ENCODE data around the gene IL37.

DNA sequence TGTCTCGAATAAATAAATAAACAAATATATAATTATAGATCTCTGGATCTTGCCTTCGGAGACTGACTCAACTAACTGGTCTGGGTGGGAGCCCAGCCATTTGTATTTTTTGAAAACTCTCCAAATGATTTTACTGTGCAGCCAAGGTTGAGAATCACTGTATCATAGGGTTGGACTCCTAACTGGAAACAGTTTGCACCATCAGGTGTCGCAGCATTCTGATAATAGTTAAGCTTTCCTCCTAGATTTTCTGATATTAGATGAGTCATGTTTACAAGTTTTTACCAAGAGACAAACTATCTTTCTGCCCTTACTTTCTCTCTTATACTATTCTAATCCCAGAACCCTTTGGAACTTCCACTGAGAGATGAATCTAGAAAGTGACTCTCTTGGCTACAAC is 16.8 kb downstream of the IL37 start:
- TF ChIP-seq, protein P1, sequence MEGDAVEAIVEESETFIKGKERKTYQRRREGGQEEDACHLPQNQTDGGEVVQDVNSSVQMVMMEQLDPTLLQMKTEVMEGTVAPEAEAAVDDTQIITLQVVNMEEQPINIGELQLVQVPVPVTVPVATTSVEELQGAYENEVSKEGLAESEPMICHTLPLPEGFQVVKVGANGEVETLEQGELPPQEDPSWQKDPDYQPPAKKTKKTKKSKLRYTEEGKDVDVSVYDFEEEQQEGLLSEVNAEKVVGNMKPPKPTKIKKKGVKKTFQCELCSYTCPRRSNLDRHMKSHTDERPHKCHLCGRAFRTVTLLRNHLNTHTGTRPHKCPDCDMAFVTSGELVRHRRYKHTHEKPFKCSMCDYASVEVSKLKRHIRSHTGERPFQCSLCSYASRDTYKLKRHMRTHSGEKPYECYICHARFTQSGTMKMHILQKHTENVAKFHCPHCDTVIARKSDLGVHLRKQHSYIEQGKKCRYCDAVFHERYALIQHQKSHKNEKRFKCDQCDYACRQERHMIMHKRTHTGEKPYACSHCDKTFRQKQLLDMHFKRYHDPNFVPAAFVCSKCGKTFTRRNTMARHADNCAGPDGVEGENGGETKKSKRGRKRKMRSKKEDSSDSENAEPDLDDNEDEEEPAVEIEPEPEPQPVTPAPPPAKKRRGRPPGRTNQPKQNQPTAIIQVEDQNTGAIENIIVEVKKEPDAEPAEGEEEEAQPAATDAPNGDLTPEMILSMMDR (IDR thresholded peaks at IDR 0.05): no peak
- no peak for TF ChIP-seq POLR2A (IDR thresholded peaks at IDR 0.05)
